Loucy (cell line): ENCODE measurements around the gene TMEM108.

Source experiments
- H2AFZ ChIP-seq: fragments of 200-600 bp; sonication (generic); 2 replicates; pipeline ENCODE4 v1.6.0; 2016; ENCODE audit warnings: antibody characterized with exemption, mild to moderate bottlenecking, low read length, moderate library complexity
- H3F3A ChIP-seq: fragments of 200-600 bp; 2 replicates; pipeline ENCODE4 v1.6.0; 2016; ENCODE audit warnings: antibody characterized with exemption, low read depth, mild to moderate bottlenecking
- H3K27me3 ChIP-seq: fragments of 200-600 bp; sonication (generic); 2 replicates; pipeline ENCODE4 v1.6.1; 2014; ENCODE audit warnings: low read length, mild to moderate bottlenecking; ENCODE audit not compliant: insufficient read depth, poor library complexity, severe bottlenecking
- H3K36me3 ChIP-seq: fragments of 200-600 bp; sonication (generic); 2 replicates; pipeline ENCODE4 v1.6.1; 2016; ENCODE audit warnings: low read length; ENCODE audit not compliant: insufficient read depth
- H3K4me1 ChIP-seq: fragments of 200-600 bp; sonication (generic); 2 replicates; pipeline ENCODE4 v1.5.1; 2014; ENCODE audit warnings: low read length, mild to moderate bottlenecking; ENCODE audit not compliant: insufficient read depth, poor library complexity, severe bottlenecking
- H3K4me2 ChIP-seq: fragments of 200-600 bp; sonication (generic); 2 replicates; pipeline ENCODE4 v1.6.0; 2014; ENCODE audit warnings: antibody characterized with exemption, low read length, low read depth, mild to moderate bottlenecking; ENCODE audit not compliant: poor library complexity, severe bottlenecking
- H3K4me3 ChIP-seq: fragments of 200-600 bp; sonication (generic); 2 replicates; pipeline ENCODE4 v1.5.1; 2014; ENCODE audit warnings: low read length, mild to moderate bottlenecking, mixed read lengths; ENCODE audit not compliant: poor library complexity, severe bottlenecking
- H3K79me2 ChIP-seq: fragments of 200-600 bp; sonication (generic); 2 replicates; pipeline ENCODE4 v1.6.1; 2014; ENCODE audit warnings: low read length; ENCODE audit not compliant: insufficient read depth
- H3K9ac ChIP-seq: fragments of 200-600 bp; sonication (generic); 2 replicates; pipeline ENCODE4 v1.6.0; 2014; ENCODE audit warnings: mild to moderate bottlenecking, low read depth, low read length, moderate library complexity; ENCODE audit not compliant: poor library complexity, severe bottlenecking
- H3K9me2 ChIP-seq: fragments of 200-600 bp; sonication (generic); replicated peaks from 2 replicates; pipeline ENCODE4 v1.6.1; 2016; ENCODE audit warnings: low read depth, low read length, mixed read lengths
- H3K9me3 ChIP-seq: fragments of 200-600 bp; sonication (generic); 2 replicates; pipeline ENCODE4 v1.6.1; 2014; ENCODE audit warnings: mild to moderate bottlenecking, antibody characterized with exemption, low read length, low read depth; ENCODE audit not compliant: insufficient read depth
- H4K20me1 ChIP-seq: fragments of 200-600 bp; sonication (generic); 2 replicates; pipeline ENCODE4 v1.6.0; 2014; ENCODE audit warnings: antibody characterized with exemption, low read length, mild to moderate bottlenecking; ENCODE audit not compliant: insufficient read depth, poor library complexity, severe bottlenecking
- EZH2phosphoT487 ChIP-seq: fragments of 200-600 bp; IDR thresholded peaks from 2 replicates; pipeline ENCODE4 v1.6.1; 2018; ENCODE audit warnings: antibody characterized with exemption, mild to moderate bottlenecking, moderate library complexity, borderline replicate concordance
- TF ChIP-seq, protein P1 (sequence below): fragments of 200-600 bp; sonication (generic); conservative IDR thresholded peaks from 2 replicates; pipeline ENCODE4 v1.5.1; 2014; ENCODE audit warnings: mild to moderate bottlenecking, antibody characterized with exemption, low read length

Gene TMEM108

DNA sequence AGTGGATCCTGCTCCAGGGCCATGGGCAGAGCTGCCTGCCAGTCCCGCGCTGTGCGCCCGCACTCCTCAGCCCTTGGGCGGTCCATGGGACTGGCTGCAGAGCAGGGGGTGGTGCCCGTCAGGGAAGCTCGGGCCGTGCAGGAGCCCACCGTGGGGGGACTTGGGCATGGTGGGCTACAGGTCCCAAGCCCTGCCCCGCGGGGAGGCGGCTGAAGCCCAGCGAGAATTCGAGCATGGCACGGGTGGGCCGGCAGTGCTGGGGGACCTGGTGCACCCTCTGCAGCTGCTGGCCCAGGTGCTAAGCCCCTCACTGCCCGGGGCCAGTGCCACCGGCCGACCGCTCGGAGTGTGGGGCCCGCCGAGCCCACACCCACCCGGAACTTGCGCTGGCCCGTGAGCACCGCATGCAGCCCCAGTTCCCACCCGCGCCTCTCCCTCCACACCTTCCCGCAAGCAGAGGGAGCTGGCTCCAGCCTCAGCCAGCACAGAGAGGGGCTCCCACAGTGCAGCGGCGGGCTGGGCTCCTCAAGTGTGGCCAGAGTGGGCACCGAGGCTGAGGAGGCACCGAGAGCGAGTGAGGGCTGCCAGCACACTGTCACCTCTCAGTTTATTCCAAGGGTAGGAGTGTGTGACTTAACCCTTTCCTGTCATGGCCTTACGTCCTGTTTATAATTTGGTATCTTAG is 129.3 kb downstream of the TMEM108 start:
- TF ChIP-seq EZH2phosphoT487, result no peak
- TF ChIP-seq, protein P1, sequence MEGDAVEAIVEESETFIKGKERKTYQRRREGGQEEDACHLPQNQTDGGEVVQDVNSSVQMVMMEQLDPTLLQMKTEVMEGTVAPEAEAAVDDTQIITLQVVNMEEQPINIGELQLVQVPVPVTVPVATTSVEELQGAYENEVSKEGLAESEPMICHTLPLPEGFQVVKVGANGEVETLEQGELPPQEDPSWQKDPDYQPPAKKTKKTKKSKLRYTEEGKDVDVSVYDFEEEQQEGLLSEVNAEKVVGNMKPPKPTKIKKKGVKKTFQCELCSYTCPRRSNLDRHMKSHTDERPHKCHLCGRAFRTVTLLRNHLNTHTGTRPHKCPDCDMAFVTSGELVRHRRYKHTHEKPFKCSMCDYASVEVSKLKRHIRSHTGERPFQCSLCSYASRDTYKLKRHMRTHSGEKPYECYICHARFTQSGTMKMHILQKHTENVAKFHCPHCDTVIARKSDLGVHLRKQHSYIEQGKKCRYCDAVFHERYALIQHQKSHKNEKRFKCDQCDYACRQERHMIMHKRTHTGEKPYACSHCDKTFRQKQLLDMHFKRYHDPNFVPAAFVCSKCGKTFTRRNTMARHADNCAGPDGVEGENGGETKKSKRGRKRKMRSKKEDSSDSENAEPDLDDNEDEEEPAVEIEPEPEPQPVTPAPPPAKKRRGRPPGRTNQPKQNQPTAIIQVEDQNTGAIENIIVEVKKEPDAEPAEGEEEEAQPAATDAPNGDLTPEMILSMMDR, result no peak
- peaks cover 3% of the 10 kb centered on the region for H3K4me1 ChIP-seq
- H3K4me2 ChIP-seq, result no peak overlapping the region
- H3K4me3 ChIP-seq, result no peak overlapping the region
- H3K27me3 ChIP-seq, result no peaks in the 10 kb centered on the region
- no peak overlapping the region for H2AFZ ChIP-seq
- no peaks in the 10 kb centered on the region for H3K9me2 ChIP-seq
- H3F3A ChIP-seq, result no peaks in the 10 kb centered on the region
- H3K36me3 ChIP-seq, result no peaks in the 10 kb centered on the region
- H3K79me2 ChIP-seq, result no peaks in the 10 kb centered on the region
- no peak overlapping the region for H3K9ac ChIP-seq
- no peaks in the 10 kb centered on the region for H4K20me1 ChIP-seq
- H3K9me3 ChIP-seq, result no peaks in the 10 kb centered on the region

DNA sequence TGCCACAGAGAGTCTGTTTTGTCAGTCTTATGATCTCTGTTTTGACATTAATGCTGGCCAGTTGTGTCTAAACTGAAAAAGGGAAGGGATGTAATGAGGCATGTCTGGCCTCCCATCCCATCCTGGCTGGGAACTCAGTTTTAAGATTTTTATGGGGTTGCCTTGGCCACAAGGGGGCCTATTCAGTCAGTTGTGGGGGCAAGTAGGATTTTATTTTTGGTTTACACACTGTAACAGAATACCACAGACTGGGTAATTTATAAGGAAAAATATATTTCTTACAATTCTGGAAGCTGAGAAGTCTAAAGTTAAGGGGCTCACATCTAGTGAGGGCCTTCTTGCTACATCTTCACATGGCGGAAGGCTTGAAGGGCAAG is 129.8 kb downstream of the TMEM108 start:
- Histone ChIP-seq H3K9me3 (no peaks in the 10 kb centered on the region), H3K79me2 (no peaks in the 10 kb centered on the region), H3K9ac (no peak overlapping the region), H3K27me3 (no peaks in the 10 kb centered on the region), H2AFZ (no peak overlapping the region), H3K4me3 (no peak overlapping the region), H3F3A (no peaks in the 10 kb centered on the region), H3K9me2 (no peaks in the 10 kb centered on the region), H4K20me1 (no peaks in the 10 kb centered on the region), H3K4me1 (peaks cover 3% of the 10 kb centered on the region), H3K4me2 (peak overlapping the region; percentile 44), H3K36me3 (no peaks in the 10 kb centered on the region)
- TF ChIP-seq, protein P1, result peak; percentile 37
- TF ChIP-seq EZH2phosphoT487, result no peak

DNA sequence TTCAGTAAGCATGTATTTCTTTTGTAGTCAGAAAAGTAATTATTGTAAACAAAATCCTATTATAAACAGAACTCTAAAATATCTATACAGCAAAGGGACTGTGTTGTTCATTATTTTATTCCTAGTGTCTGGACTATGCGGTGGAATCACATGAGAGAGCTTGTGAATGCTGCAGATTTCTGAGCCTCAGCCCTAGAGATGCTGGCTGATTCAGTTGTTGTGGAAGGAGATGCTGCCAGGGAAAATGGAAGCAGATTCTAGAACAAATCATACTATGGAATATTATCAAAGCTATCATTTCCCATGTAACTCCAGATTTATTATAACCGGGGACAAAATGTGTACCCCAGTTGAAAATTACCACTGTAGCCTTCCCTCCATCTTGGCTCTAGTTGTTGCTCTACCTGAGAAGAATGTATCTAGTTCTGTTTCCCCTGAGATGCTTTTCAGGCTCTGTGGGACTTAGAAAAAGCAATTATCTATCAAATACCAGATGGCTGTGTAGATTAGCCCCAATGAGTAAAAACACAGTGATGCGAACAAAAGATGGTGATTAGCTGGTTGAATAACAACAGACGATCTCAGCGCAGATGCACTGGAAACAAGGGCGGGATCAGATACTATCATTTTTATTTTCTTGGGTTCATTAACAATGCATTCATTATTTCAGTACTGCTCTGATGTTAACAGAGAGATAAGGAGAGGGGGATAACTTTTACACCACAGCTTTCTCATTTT is 131.3 kb downstream of the TMEM108 start:
- no peaks in the 10 kb centered on the region for H3K9me2 ChIP-seq
- no peak overlapping the region for H3K9ac ChIP-seq
- no peak overlapping the region for H3K4me2 ChIP-seq
- H3F3A ChIP-seq, result no peaks in the 10 kb centered on the region
- no peaks in the 10 kb centered on the region for H3K79me2 ChIP-seq
- TF ChIP-seq, protein P1, result no peak
- TF ChIP-seq EZH2phosphoT487, result no peak
- no peak overlapping the region for H3K4me3 ChIP-seq
- H4K20me1 ChIP-seq, result no peaks in the 10 kb centered on the region
- peaks cover 3% of the 10 kb centered on the region for H3K4me1 ChIP-seq
- no peaks in the 10 kb centered on the region for H3K27me3 ChIP-seq
- H2AFZ ChIP-seq, result no peak overlapping the region
- H3K9me3 ChIP-seq, result no peaks in the 10 kb centered on the region
- no peaks in the 10 kb centered on the region for H3K36me3 ChIP-seq
